Trophoblast cell (in vitro differentiated cells and primary cell): ENCODE data around the gene CNST.

ENCODE experiments used
- DNase-seq, 2 donors: peaks; one replicate each; pipeline ENCODE4 v3.0.0-alpha.2; 2016
- H2AFZ ChIP-seq: 2 replicates; pipeline ENCODE4 v1.6.1; 2013; ENCODE audit warnings: low read length, moderate library complexity, mild to moderate bottlenecking; ENCODE audit not compliant: insufficient read depth, poor library complexity
- H2AK5ac ChIP-seq: 2 replicates; pipeline ENCODE4 v1.6.1; 2013; ENCODE audit warnings: mild to moderate bottlenecking, low read length
- H2BK120ac ChIP-seq: 2 replicates; pipeline ENCODE4 v1.6.1; 2013; ENCODE audit warnings: low read length, mild to moderate bottlenecking, moderate library complexity; ENCODE audit not compliant: insufficient read depth, poor library complexity
- H2BK12ac ChIP-seq: 2 replicates; pipeline ENCODE4 v1.6.1; 2013; ENCODE audit warnings: mild to moderate bottlenecking, low read length, moderate library complexity
- H2BK5ac ChIP-seq: 2 replicates; pipeline ENCODE4 v1.6.1; 2013; ENCODE audit warnings: low read length, low read depth, moderate library complexity, mild to moderate bottlenecking; ENCODE audit not compliant: poor library complexity
- H3K14ac ChIP-seq: 2 replicates; pipeline ENCODE4 v1.6.1; 2013; ENCODE audit warnings: mild to moderate bottlenecking, low read length
- H3K18ac ChIP-seq: 2 replicates; pipeline ENCODE4 v1.6.1; 2013; ENCODE audit warnings: mild to moderate bottlenecking, low read length
- H3K23ac ChIP-seq: 2 replicates; pipeline ENCODE4 v1.6.1; 2013; ENCODE audit warnings: low read length
- H3K27ac ChIP-seq: 2 replicates; pipeline ENCODE4 v1.5.1; 2013; ENCODE audit warnings: low read depth, mild to moderate bottlenecking, inconsistent platforms, low read length, moderate library complexity
- H3K27me3 ChIP-seq: 2 replicates; pipeline ENCODE4 v1.6.1; 2013; ENCODE audit warnings: inconsistent platforms, mild to moderate bottlenecking, low read length, moderate library complexity; ENCODE audit not compliant: insufficient read depth
- H3K36me3 ChIP-seq, 2 experiments: 1 replicate in 1 of 2; 2 replicates in 1 of 2; pipeline ENCODE4 v1.6.1; 2013; ENCODE audit warnings: low read length in 2 of 2, mild to moderate bottlenecking in 2 of 2, moderate library complexity in 1 of 2; ENCODE audit not compliant: insufficient read depth in 2 of 2, control insufficient read depth in 1 of 2
- H3K4ac ChIP-seq: 2 replicates; pipeline ENCODE4 v1.6.1; 2013; ENCODE audit warnings: low read depth, mild to moderate bottlenecking, low read length, moderate library complexity
- H3K4me1 ChIP-seq, 2 experiments: 1 replicate in 1 of 2; 2 replicates in 1 of 2; pipeline ENCODE4 v1.6.1; 2013; ENCODE audit warnings: low read length in 2 of 2, mild to moderate bottlenecking in 2 of 2, moderate library complexity in 1 of 2; ENCODE audit not compliant: insufficient read depth in 2 of 2, control insufficient read depth in 1 of 2
- H3K4me2 ChIP-seq: 2 replicates; pipeline ENCODE4 v1.6.1; 2013; ENCODE audit warnings: inconsistent platforms, mild to moderate bottlenecking, low read length, moderate library complexity
- H3K4me3 ChIP-seq: 2 replicates; pipeline ENCODE4 v1.5.1; 2013; ENCODE audit warnings: mild to moderate bottlenecking, low read depth, low read length, inconsistent platforms
- H3K79me1 ChIP-seq: one replicate; pipeline ENCODE4 v1.6.1; 2013; ENCODE audit warnings: low read length
- H3K79me2 ChIP-seq: 2 replicates; pipeline ENCODE4 v1.6.1; 2013; ENCODE audit warnings: low read length, mild to moderate bottlenecking; ENCODE audit not compliant: control insufficient read depth, insufficient read depth, poor library complexity
- H3K9ac ChIP-seq: 2 replicates; pipeline ENCODE4 v1.6.1; 2013; ENCODE audit warnings: mild to moderate bottlenecking, low read length
- H3K9me3 ChIP-seq: 2 replicates; pipeline ENCODE4 v1.6.1; 2013; ENCODE audit warnings: low read depth, mild to moderate bottlenecking, control low read depth, inconsistent platforms, low read length; ENCODE audit not compliant: insufficient read depth
- H4K12ac ChIP-seq: 2 replicates; pipeline ENCODE4 v1.6.1; 2013; ENCODE audit warnings: low read depth, mild to moderate bottlenecking, low read length, moderate library complexity
- H4K8ac ChIP-seq: 2 replicates; pipeline ENCODE4 v1.6.1; 2013; ENCODE audit warnings: low read depth, mild to moderate bottlenecking, low read length, moderate library complexity
- H4K91ac ChIP-seq: one replicate; pipeline ENCODE4 v1.6.1; 2013; ENCODE audit warnings: low read depth, mild to moderate bottlenecking, low read length, moderate library complexity
- WGBS: extraction: QIAGEN DNeasy Blood & Tissue Kit; methylation state at CpG from one replicate; pipeline ENCODE4 v1.1.7; 2013; ENCODE audit warnings: missing lambda C conversion rate; ENCODE audit not compliant: insufficient read length, insufficient coverage; ENCODE audit errors: extremely low coverage; 5-methylcytosine and 5-hydroxymethylcytosine counted together

Gene CNST

GRCh38 chr1:246565751-246566127 lies 517 bp upstream of the CNST start:
- Histone ChIP-seq H3K9ac (peak overlapping the region; percentile 89), H4K12ac (peak overlapping the region; percentile 66), H3K4me3 (peak overlapping the region; percentile 95), H2AFZ (peak overlapping the region; percentile 64), H3K4me1 (peaks cover 3 to 4% of the 10 kb centered on the region in 2 experiments), H3K79me1 (peaks cover 9% of the 10 kb centered on the region), H3K4ac (peak overlapping the region; percentile 98), H2BK5ac (no peak overlapping the region), H3K79me2 (peaks cover 9% of the 10 kb centered on the region), H3K27ac (no peak overlapping the region), H4K8ac (peak overlapping the region; percentile 84), H3K27me3 (no peaks in the 10 kb centered on the region), H2BK120ac (no peak overlapping the region), H3K14ac (peak overlapping the region; percentile 51), H2BK12ac (no peak overlapping the region), H3K4me2 (peak overlapping the region; percentile 83), H3K36me3 (peaks cover 0 to 8% of the 10 kb centered on the region in 2 experiments), H3K18ac (no peak overlapping the region), H4K91ac (no peak overlapping the region), H3K23ac (no peak overlapping the region), H3K9me3 (no peaks in the 10 kb centered on the region), H2AK5ac (no peak overlapping the region)
- WGBS, result no CpG with 5 or more reads among the region's 25 CpGs
- peak; percentile 26 to 64 for DNase-seq

- peaks cover 9% of the 10 kb centered on the region for H3K79me2 ChIP-seq
- no peak overlapping the region for H3K23ac ChIP-seq
- peak overlapping the region; percentile 88 for H3K4me3 ChIP-seq
- peak overlapping the region; percentile 67 for H3K18ac ChIP-seq
- H3K9me3 ChIP-seq, result no peaks in the 10 kb centered on the region
- peak overlapping the region; percentile 89 for H2AFZ ChIP-seq
- H4K12ac ChIP-seq, result peak overlapping the region; percentile 68
- WGBS, result no CpG with 5 or more reads among the region's 25 CpGs
- H2BK5ac ChIP-seq, result peak overlapping the region; percentile 34
- peak overlapping the region; percentile 89 for H3K9ac ChIP-seq
- H4K91ac ChIP-seq, result peak overlapping the region; percentile 50
- peak overlapping the region; percentile 77 for H3K14ac ChIP-seq
- peak overlapping the region; percentile 96 for H3K4me2 ChIP-seq
- H4K8ac ChIP-seq, result peak overlapping the region; percentile 87
- peak overlapping the region; percentile 10 for H2BK12ac ChIP-seq
- peaks cover 3 to 4% of the 10 kb centered on the region in 2 experiments for H3K4me1 ChIP-seq
- H3K27ac ChIP-seq, result peak overlapping the region; percentile 75
- no peak overlapping the region for H2AK5ac ChIP-seq
- no peaks in the 10 kb centered on the region for H3K27me3 ChIP-seq
- peaks cover 0 to 8% of the 10 kb centered on the region in 2 experiments for H3K36me3 ChIP-seq
- H2BK120ac ChIP-seq, result peak overlapping the region; percentile 25
- DNase-seq, result peak; percentile 59 to 88
- peaks cover 9% of the 10 kb centered on the region for H3K79me1 ChIP-seq
- H3K4ac ChIP-seq, result peak overlapping the region; percentile 65
Observed at GRCh38 chr1:246566813-246567645, 773 bp downstream of the CNST start.

GRCh38 chr1:246567646-246568235 lies 1.5 kb downstream of the CNST start:
- no CpG with 5 or more reads among the region's 4 CpGs for WGBS
- H4K8ac ChIP-seq, result no peak overlapping the region
- H4K12ac ChIP-seq, result no peak overlapping the region
- peak in 1 of 2 donors; percentile 59 for DNase-seq
- H3K79me1 ChIP-seq, result peaks cover 9% of the 10 kb centered on the region
- no peak overlapping the region for H3K4ac ChIP-seq
- H3K4me2 ChIP-seq, result peak overlapping the region; percentile 96
- no peak overlapping the region for H2BK12ac ChIP-seq
- H3K23ac ChIP-seq, result no peak overlapping the region
- peaks cover 9% of the 10 kb centered on the region for H3K79me2 ChIP-seq
- no peak overlapping the region for H3K4me3 ChIP-seq
- no peak overlapping the region for H3K9ac ChIP-seq
- H3K36me3 ChIP-seq, result peaks cover 0 to 5% of the 10 kb centered on the region in 2 experiments
- H3K18ac ChIP-seq, result no peak overlapping the region
- no peak overlapping the region for H2AFZ ChIP-seq
- H3K27ac ChIP-seq, result no peak overlapping the region
- H2BK120ac ChIP-seq, result no peak overlapping the region
- H3K14ac ChIP-seq, result no peak overlapping the region
- no peaks in the 10 kb centered on the region for H3K9me3 ChIP-seq
- H2AK5ac ChIP-seq, result no peak overlapping the region
- no peak overlapping the region for H4K91ac ChIP-seq
- H3K4me1 ChIP-seq, result peaks cover 3 to 4% of the 10 kb centered on the region in 2 experiments
- H2BK5ac ChIP-seq, result no peak overlapping the region
- H3K27me3 ChIP-seq, result no peaks in the 10 kb centered on the region

- no peak overlapping the region for H2BK120ac ChIP-seq
- H3K4me3 ChIP-seq, result no peak overlapping the region
- H3K18ac ChIP-seq, result no peak overlapping the region
- no peak overlapping the region for H2BK5ac ChIP-seq
- no peaks in the 10 kb centered on the region for H3K27me3 ChIP-seq
- H3K14ac ChIP-seq, result no peak overlapping the region
- no peak overlapping the region for H3K4ac ChIP-seq
- no peak overlapping the region for H3K9ac ChIP-seq
- H3K23ac ChIP-seq, result no peak overlapping the region
- H4K12ac ChIP-seq, result no peak overlapping the region
- no peak overlapping the region for H2AFZ ChIP-seq
- DNase-seq, result no peak
- no CpG with 5 or more reads among the region's 8 CpGs for WGBS
- H3K36me3 ChIP-seq, result no peaks in the 10 kb centered on the region
- no peak overlapping the region for H3K27ac ChIP-seq
- H2BK12ac ChIP-seq, result no peak overlapping the region
- H3K79me2 ChIP-seq, result peaks cover 9% of the 10 kb centered on the region
- peaks cover 3 to 4% of the 10 kb centered on the region in 2 experiments for H3K4me1 ChIP-seq
- peaks cover 9% of the 10 kb centered on the region for H3K79me1 ChIP-seq
- no peak overlapping the region for H4K91ac ChIP-seq
- no peak overlapping the region for H2AK5ac ChIP-seq
- H3K9me3 ChIP-seq, result no peaks in the 10 kb centered on the region
- H4K8ac ChIP-seq, result no peak overlapping the region
- no peak overlapping the region for H3K4me2 ChIP-seq
Observed at GRCh38 chr1:246569248-246570238, 3.3 kb downstream of the CNST start.
